ENCODE measurements around the gene ESPNL. TPM values are rescaled to one million over a fixed set of nuclear protein-coding genes. Genes with fewer than 3 reads are reported as not detected.

Gene ESPNL
- polyA plus RNA-seq, 1 donor (not counting 4 experiments of a cell fraction or from before 2014, with no cell fraction given), result 0.16 TPM

DNA sequence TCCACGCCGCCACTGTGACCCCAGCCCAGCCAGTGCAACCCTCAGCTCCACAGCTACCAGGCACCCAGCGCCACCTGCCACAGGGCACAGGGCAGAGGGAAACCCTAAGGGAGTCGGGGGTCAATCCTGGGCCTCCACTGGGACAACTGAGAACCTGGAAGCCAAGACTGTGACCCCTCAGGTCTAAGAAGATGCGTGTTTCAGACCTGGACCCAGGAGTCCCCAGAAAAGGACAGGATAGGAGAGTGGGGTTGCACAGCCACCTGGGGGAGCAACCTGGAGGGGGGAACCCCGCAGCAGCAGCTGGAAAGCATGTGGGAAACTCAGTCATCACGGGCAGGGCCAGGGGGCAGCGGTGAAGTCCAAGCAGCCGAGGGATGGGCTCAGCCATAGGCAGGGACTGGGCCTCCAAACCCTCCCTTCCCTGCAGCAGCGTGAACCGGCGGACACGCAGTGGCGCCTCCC lies 4.1 kb downstream of the ESPNL start:
- Histone ChIP-seq H3K27me3 (ENCODE audit: control insufficient read depth, extremely low read depth, insufficient read depth, low read length) (no peaks in the 10 kb centered on the region), H3K36me3 (ENCODE audit: control insufficient read depth in 2 of 2, extremely low read depth in 1 of 2, insufficient read depth in 2 of 2, low read length in 2 of 2) (no peaks in the 10 kb centered on the region), H3K27ac (ENCODE audit: control insufficient read depth, insufficient read depth, low read length) (no peak overlapping the region), H4K20me1 (ENCODE audit: control insufficient read depth, extremely low read depth, insufficient read depth, low read length) (no peaks in the 10 kb centered on the region), H2AFZ (ENCODE audit: control insufficient read depth, low read length) (no peak overlapping the region), H3K79me2 (ENCODE audit: control insufficient read depth, insufficient read depth, low read length) (no peaks in the 10 kb centered on the region), H3K4me1 (ENCODE audit: control insufficient read depth, extremely low read depth, insufficient read depth, low read length) (no peaks in the 10 kb centered on the region), H3K9me3 (ENCODE audit: control insufficient read depth, low read depth, low read length) (no peaks in the 10 kb centered on the region), H3K4me3 (ENCODE audit: control insufficient read depth in 2 of 3, extremely low read depth in 1 of 3, insufficient read depth in 2 of 3, low read depth in 1 of 3, low read length in 3 of 3) (no peak overlapping the region), H3K4me2 (ENCODE audit: control insufficient read depth, extremely low read depth, insufficient read depth, low read depth, low read length) (no peak overlapping the region), H3K9me1 (ENCODE audit: control insufficient read depth, extremely low read depth, insufficient read depth, low read length) (no peaks in the 10 kb centered on the region), H3K9ac (ENCODE audit: control insufficient read depth, extremely low read depth, insufficient read depth, low read length) (no peak overlapping the region)
- FAIRE-seq (no peak), DNase-seq (ENCODE audit: low read depth, low spot score) (no peak)
- dilution Hi-C loops (cut with MboI; ENCODE audit: extremely low pct_ligation_motif_present, low sequenced_read_pairs), result no loop called here
- no peak for TF ChIP-seq EZH2 (IDR thresholded peaks at IDR 0.05; ENCODE audit: low read length)
- TF ChIP-seq, protein P1, sequence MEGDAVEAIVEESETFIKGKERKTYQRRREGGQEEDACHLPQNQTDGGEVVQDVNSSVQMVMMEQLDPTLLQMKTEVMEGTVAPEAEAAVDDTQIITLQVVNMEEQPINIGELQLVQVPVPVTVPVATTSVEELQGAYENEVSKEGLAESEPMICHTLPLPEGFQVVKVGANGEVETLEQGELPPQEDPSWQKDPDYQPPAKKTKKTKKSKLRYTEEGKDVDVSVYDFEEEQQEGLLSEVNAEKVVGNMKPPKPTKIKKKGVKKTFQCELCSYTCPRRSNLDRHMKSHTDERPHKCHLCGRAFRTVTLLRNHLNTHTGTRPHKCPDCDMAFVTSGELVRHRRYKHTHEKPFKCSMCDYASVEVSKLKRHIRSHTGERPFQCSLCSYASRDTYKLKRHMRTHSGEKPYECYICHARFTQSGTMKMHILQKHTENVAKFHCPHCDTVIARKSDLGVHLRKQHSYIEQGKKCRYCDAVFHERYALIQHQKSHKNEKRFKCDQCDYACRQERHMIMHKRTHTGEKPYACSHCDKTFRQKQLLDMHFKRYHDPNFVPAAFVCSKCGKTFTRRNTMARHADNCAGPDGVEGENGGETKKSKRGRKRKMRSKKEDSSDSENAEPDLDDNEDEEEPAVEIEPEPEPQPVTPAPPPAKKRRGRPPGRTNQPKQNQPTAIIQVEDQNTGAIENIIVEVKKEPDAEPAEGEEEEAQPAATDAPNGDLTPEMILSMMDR (optimal IDR thresholded peaks at IDR 0.05 in 1 of 3, IDR thresholded peaks at IDR 0.05 in 1 of 3, conservative IDR thresholded peaks at IDR 0.05 in 1 of 3; ENCODE audit: extremely low read depth in 1 of 3, insufficient read depth in 2 of 3, low read length in 3 of 3), result no peak

DNA sequence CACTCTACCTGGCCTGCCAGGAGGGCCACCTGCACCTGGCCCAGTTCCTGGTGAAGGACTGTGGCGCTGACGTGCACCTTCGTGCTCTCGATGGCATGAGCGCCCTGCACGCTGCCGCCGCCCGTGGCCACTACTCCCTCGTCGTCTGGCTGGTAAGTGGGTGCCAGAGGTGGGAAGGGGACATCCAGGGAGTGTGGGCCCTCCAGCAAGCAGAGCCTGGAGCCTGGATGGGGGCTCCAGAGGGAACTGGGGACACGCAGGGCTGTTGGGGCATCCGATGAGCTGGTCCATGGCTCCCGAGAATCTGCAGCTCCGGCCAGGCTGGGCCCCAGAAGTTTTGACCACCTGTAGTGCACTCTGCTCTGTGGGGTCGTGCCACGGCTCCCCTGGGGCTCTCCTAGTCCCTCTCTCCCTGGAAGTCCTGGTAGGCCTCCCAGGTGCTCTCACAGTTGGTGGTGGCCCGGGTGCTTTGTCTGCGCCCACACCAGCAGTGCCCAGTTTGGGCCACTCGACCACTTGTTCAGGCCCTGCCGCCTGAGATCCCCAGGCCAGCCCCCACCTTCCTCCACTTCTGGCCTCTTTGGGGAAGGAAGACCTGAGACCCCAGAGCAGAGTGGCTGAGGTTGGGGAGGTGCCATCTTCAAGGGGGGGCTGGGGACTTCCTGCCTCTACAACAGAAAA lies 4.7 kb downstream of the ESPNL start:
- no peak overlapping the region for H3K4me2 ChIP-seq (ENCODE audit: control insufficient read depth, extremely low read depth, insufficient read depth, low read depth, low read length)
- dilution Hi-C loops (cut with MboI; ENCODE audit: extremely low pct_ligation_motif_present, low sequenced_read_pairs), result no loop called here
- no peaks in the 10 kb centered on the region for H3K27me3 ChIP-seq (ENCODE audit: control insufficient read depth, extremely low read depth, insufficient read depth, low read length)
- DNase-seq (ENCODE audit: low read depth, low spot score) (no peak), FAIRE-seq (no peak)
- H3K9ac ChIP-seq (ENCODE audit: control insufficient read depth, extremely low read depth, insufficient read depth, low read length), result no peak overlapping the region
- no peaks in the 10 kb centered on the region for H3K36me3 ChIP-seq (ENCODE audit: control insufficient read depth in 2 of 2, extremely low read depth in 1 of 2, insufficient read depth in 2 of 2, low read length in 2 of 2)
- H3K9me3 ChIP-seq (ENCODE audit: control insufficient read depth, low read depth, low read length), result no peaks in the 10 kb centered on the region
- H3K79me2 ChIP-seq (ENCODE audit: control insufficient read depth, insufficient read depth, low read length), result no peaks in the 10 kb centered on the region
- no peak overlapping the region for H3K4me3 ChIP-seq (ENCODE audit: control insufficient read depth in 2 of 3, extremely low read depth in 1 of 3, insufficient read depth in 2 of 3, low read depth in 1 of 3, low read length in 3 of 3)
- H3K9me1 ChIP-seq (ENCODE audit: control insufficient read depth, extremely low read depth, insufficient read depth, low read length), result no peaks in the 10 kb centered on the region
- no peak overlapping the region for H3K27ac ChIP-seq (ENCODE audit: control insufficient read depth, insufficient read depth, low read length)
- no peaks in the 10 kb centered on the region for H4K20me1 ChIP-seq (ENCODE audit: control insufficient read depth, extremely low read depth, insufficient read depth, low read length)
- no peak for TF ChIP-seq EZH2 (IDR thresholded peaks at IDR 0.05; ENCODE audit: low read length)
- TF ChIP-seq, protein P1 (optimal IDR thresholded peaks at IDR 0.05 in 1 of 3, IDR thresholded peaks at IDR 0.05 in 1 of 3, conservative IDR thresholded peaks at IDR 0.05 in 1 of 3; ENCODE audit: extremely low read depth in 1 of 3, insufficient read depth in 2 of 3, low read length in 3 of 3), result no peak
- H3K4me1 ChIP-seq (ENCODE audit: control insufficient read depth, extremely low read depth, insufficient read depth, low read length), result no peaks in the 10 kb centered on the region
- H2AFZ ChIP-seq (ENCODE audit: control insufficient read depth, low read length), result no peak overlapping the region
